ENCODE results near the gene SH3BP2. TPM values are rescaled to one million over a fixed set of nuclear protein-coding genes. Genes with fewer than 3 reads are reported as not detected.
"Not testable (repeated sequence)": the region's sequence is repeated elsewhere in the genome, so short reads cannot be mapped to it uniquely, and the experiment has no call there.

SH3BP2 gene
- polyA plus RNA-seq, 1 donor from 2014 or later = 22.7 TPM

DNA sequence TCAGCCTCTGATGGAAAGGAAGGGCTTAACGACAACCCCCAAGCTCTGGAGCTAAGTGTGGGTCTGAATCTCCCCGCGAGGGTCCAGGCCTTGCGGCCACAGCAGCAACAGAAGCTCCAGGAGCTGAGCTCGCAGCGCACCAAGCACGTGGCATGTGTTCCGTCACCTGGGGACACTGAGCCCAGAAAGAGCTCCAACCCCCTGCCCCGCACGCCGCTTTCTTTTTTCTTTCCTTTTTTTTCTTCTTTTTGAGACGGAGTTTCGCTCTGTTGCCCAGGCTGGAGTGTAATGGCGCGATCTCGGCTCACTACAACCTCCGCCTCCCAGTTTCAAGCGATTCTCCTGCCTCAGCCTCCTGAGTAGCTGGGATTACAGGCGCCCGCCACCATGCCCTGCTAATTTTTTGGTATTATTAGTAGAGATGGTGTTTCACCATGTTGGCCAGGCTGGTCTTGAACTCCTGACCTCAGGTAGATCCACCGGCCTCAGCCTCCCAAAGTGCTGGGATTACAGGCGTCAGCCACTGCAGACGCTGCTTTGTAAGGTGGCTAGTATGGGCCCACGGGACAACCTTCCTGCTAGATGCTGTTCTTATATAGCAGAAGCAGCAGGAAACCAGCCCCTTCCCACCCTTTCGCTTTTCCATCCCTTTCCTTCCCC is 36.1 kb upstream of the SH3BP2 start:
- Mint-ChIP-seq H3K27me3 (no peaks in the 10 kb centered on the region), H3K4me1 (peaks cover 10 to 22% (median 19%) of the 10 kb centered on the region in 3 donors), H3K9me3 (no peaks in the 10 kb centered on the region), H3K27ac (peak overlapping the region in 2 of 3 donors; percentile 83 to 85), H3K4me3 (peak overlapping the region; percentile 77 to 94 (median 90)), H3K36me3 (no peaks in the 10 kb centered on the region)

DNA sequence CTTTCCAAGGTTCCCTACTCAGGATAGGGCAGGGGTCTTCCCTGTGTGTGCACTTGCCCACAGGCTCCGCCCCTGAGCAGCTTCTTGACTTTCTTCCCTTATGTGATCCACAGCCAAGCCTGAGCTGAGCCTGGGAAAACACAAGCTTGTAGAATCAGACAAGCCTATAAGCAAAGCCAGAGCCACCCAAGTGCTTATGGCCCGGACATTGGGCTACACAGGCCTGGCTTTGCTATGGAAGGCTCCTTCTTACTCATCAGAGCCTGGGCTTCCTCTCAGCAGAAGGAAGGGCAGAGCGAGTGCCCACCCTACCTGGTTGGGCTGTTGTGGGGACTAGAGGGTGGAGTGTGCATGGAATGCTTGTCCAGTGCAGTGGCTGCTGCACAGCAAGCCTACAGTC is 35.5 kb upstream of the SH3BP2 start:
- Mint-ChIP-seq H3K36me3 (no peaks in the 10 kb centered on the region), H3K27ac (peak overlapping the region in 2 of 3 donors; percentile 83 to 85), H3K4me1 (peaks cover 15 to 22% (median 19%) of the 10 kb centered on the region in 3 donors), H3K27me3 (no peaks in the 10 kb centered on the region), H3K9me3 (no peaks in the 10 kb centered on the region), H3K4me3 (peak overlapping the region; percentile 71 to 94 (median 90))

DNA sequence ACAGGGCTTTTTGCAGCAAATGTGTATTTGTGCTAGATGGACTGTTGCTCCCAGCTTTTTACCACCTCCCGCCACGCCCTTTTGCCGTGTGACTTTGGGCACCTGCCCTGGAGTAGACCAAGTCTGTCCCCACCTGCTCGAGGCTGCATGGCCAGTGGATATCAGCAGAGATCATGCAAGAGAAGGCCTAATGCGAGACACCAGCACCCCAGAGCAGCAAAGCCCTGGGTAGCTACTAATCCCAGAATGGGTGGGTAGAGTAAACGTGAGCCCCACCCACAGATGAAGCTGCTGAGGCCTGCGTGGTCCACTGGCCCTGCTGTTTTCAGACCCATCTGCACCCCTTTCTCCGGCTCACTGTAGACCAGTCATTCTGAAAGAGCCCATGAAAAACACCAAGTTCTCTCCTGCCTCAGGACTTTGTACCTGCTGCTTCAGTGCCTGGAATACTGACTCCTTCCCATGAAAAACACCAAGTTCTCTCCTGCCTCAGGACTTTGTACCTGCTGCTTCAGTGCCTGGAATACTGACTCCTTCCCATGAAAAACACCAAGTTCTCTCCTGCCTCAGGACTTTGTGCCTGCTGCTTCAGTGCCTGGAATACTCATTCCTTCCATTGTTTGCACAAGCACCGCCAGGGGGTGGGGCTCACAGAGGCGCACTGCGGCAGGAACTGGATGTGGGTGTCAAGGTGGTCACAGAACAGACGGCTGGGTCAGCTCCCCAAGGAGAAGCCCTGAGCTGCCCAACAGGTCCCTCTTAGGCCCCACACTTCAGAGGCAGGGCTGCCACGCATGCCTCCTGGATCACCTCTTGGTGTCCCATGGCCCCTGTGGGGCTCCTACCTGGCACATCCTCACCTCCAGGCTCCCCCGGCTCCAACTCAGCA is 31.6 kb upstream of the SH3BP2 start:
- no peaks in the 10 kb centered on the region for H3K36me3 Mint-ChIP-seq
- H3K27me3 Mint-ChIP-seq = no peaks in the 10 kb centered on the region
- H3K27ac Mint-ChIP-seq = peak overlapping the region in 2 of 3 donors; percentile 31 to 59
- peaks cover 9 to 20% (median 12%) of the 10 kb centered on the region in 3 donors for H3K4me1 Mint-ChIP-seq
- H3K9me3 Mint-ChIP-seq = no peaks in the 10 kb centered on the region
- peak overlapping the region in 2 of 4 donors; percentile 22 to 44 for H3K4me3 Mint-ChIP-seq

DNA sequence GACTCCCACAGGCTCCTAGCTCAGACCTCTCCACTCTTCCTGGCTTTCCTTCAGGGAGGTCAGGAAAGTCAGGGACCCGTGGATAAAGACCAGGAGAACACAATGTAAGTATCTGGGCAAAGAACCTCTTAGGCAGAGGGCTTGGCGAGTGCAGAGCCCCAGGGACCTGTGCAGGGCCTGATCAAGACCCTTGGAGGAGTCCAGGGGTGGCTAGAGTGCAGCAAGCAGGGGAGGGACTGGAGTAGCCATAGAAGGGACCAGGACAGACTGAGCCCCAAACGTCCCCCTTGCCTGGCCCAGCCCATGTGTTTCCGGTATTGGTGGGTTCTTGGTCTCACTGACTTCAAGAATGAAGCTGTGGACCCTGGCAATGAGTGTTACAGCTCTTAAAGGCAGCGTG is 30.8 kb upstream of the SH3BP2 start:
- Mint-ChIP-seq H3K36me3 (no peaks in the 10 kb centered on the region), H3K27ac (peak overlapping the region in 2 of 3 donors; percentile 31 to 35), H3K27me3 (no peaks in the 10 kb centered on the region), H3K4me3 (peak overlapping the region in 1 of 4 donors; percentile 33), H3K9me3 (no peaks in the 10 kb centered on the region), H3K4me1 (peaks cover 9 to 19% (median 12%) of the 10 kb centered on the region in 3 donors)

DNA sequence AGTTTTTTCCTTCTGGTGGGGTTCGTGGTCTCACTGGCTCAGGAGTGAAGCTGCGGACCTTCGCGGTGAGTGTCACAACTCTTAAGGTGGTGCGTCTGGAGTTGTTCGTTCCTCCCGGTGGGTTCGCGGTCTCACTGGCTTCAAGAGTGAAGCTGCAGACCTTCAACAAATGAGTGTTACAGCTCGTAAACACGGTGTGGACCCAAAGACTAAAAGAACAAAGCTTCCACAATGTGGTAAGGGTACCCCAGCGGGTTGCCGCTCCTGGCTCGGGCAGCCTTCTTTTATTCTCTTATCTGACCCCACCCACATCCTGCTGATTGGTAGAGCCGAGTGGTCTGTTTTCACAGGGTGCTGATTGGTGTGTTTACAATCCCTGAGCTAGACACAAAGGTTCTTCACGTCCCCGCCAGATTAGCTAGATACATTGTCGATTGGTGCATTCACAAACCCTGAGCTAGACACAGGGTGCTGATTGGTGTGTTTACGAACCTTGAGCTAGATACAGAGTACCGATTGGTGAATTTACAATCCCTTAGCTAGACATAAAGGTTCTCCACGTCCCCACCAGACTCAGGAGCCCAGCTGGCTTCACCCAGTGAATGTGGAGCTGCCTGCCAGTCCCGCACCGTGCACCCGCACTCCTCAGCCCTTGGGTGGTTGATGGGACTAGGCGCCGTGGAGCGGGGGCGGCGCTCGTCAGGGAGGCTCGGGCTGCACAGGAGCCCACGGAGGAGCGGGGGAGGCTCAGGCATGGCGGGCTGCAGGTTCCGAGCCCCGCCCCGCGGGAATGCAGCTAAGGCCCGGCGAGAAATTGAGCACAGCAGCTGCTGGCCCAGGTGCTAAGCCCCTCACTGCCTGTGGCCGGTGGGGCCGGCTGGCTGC is 30.2 kb upstream of the SH3BP2 start:
- peak overlapping the region in 1 of 3 donors; percentile 35 for H3K27ac Mint-ChIP-seq
- H3K4me3 Mint-ChIP-seq = peak overlapping the region in 2 of 4 donors; percentile 63 to 71

DNA sequence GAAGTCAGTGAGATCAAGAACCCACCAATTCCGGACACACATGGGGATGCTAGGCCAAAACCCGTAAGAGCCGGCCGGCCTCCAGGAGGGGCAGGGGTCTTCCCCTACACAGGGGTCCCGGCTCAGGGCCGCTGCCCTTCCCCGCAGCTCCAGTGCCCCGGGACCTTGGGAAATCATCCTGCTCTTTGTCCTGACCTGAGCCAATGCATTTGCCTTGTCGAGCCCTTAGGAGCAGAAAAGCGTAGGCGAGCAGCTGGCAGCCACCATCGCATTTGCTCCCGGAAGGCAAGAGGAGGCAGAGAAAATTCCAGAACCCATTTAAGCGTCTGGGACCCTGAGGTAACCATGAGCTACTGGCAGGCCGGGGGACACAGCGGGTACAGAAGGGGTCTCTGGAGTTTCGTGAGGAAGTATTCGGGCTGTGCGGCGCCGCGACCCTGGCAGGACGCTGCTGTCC is 29.3 kb upstream of the SH3BP2 start:
- Mint-ChIP-seq H3K9me3 (no peaks in the 10 kb centered on the region), H3K27me3 (no peaks in the 10 kb centered on the region), H3K4me1 (peaks cover 8 to 11% (median 10%) of the 10 kb centered on the region in 3 donors), H3K27ac (no peak overlapping the region), H3K4me3 (peak overlapping the region; percentile 38 to 87 (median 78)), H3K36me3 (no peaks in the 10 kb centered on the region)

More for the DNA sequence above, 30.2 kb upstream of the SH3BP2 start:
- not testable (repeated sequence) for H3K36me3 Mint-ChIP-seq, H3K9me3 Mint-ChIP-seq, H3K27me3 Mint-ChIP-seq
- peaks cover 8 to 13% (median 9%) of the 10 kb centered on the region in 3 donors for H3K4me1 Mint-ChIP-seq

DNA sequence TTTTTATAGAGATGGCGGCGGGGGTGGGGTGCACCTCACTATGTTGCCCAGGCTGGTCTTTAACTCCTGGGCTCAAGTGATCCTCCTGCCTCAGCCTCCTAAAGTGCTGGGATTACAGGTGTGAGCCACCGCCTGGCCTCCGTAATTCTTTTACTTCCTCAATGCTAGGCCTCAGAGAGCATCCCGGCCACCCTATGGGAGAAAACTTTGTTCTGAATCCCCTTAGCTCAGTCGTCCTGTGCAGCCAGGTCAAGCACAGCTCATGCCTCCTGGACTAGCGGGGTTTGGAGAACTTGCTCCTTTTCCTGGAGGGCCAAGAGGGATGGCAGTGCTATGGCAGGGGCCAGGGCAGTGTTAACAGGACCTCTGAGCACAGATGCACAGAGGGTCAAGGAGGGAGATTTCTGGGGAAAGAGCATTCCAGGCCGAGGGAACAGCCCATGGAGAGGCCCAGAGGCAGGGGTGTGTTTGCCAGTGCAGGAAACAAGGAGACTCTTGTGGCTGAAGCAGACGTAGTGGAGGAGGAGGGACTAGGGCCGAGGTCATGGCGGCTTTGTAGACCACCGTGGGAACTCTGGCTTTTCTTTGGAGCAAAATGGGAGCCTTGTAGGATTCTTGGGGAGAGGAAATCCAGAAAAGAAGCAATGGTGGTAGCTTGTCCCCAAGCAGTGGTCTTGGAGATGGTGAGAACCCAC is 26.9 kb upstream of the SH3BP2 start:
- no peak overlapping the region for H3K27ac Mint-ChIP-seq
- no peaks in the 10 kb centered on the region for H3K9me3 Mint-ChIP-seq
- H3K27me3 Mint-ChIP-seq = no peaks in the 10 kb centered on the region
- peaks cover 11 to 21% (median 12%) of the 10 kb centered on the region in 3 donors for H3K4me1 Mint-ChIP-seq
- H3K36me3 Mint-ChIP-seq = peaks cover 2% of the 10 kb centered on the region
- H3K4me3 Mint-ChIP-seq = no peak overlapping the region

DNA sequence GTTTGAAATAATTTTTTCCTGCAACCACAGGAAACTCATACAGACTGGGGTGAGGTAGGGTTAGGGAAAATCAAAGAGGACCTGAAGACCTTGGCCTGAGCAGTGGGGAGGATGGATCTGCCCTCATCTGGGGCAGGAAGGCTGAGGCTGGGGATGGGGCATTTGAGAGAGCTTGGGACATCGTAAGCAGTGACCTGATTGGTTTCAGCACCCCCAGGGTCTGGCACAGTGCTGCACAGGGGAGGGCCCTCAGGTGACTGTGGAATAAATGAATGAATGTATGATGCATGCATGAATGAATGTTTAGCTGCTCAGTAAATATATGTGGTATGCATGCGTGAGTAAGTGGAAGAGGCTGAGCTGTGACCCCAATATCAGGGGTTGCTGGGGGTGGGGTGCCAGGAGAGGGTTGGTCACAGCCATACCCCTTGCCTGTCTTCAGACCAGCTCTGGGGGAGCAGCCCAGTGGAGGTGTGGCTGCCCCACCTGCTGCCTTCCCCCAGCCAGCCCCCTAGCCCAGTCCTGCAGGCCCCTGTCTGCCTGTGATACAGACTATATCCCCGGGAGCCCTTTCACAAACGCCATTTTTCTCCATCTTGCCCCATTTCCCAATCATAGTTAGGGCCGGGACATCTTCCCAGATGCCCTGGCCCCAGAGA is 25.7 kb upstream of the SH3BP2 start:
- no peaks in the 10 kb centered on the region for H3K9me3 Mint-ChIP-seq
- H3K36me3 Mint-ChIP-seq = peaks cover 2% of the 10 kb centered on the region
- H3K27me3 Mint-ChIP-seq = no peaks in the 10 kb centered on the region
- peaks cover 13 to 22% (median 16%) of the 10 kb centered on the region in 3 donors for H3K4me1 Mint-ChIP-seq
- peak overlapping the region in 1 of 3 donors; percentile 81 for H3K27ac Mint-ChIP-seq
- no peak overlapping the region for H3K4me3 Mint-ChIP-seq

DNA sequence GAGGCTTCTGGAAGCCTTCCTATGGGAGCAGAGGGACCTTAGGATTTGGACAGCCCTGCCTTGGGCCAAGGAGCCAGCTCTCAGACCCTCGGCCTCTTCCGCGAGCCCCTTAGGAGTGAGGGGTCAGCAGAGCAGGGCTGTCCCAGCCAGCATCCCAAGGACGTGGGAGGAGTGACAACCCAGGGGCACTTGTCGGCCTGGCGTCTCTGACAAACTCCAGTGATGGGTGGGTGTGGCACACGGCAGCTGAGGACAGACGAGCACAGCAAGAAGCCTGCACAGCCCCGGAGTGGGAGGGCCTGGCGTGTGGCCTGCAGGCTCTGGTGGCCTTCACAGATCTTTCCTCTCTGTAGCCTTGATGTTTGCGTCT is 25.2 kb upstream of the SH3BP2 start:
- no peaks in the 10 kb centered on the region for H3K27me3 Mint-ChIP-seq
- H3K36me3 Mint-ChIP-seq = peaks cover 2% of the 10 kb centered on the region
- H3K9me3 Mint-ChIP-seq = no peaks in the 10 kb centered on the region
- H3K27ac Mint-ChIP-seq = no peak overlapping the region
- H3K4me1 Mint-ChIP-seq = peaks cover 13 to 19% (median 16%) of the 10 kb centered on the region in 3 donors
- H3K4me3 Mint-ChIP-seq = no peak overlapping the region

DNA sequence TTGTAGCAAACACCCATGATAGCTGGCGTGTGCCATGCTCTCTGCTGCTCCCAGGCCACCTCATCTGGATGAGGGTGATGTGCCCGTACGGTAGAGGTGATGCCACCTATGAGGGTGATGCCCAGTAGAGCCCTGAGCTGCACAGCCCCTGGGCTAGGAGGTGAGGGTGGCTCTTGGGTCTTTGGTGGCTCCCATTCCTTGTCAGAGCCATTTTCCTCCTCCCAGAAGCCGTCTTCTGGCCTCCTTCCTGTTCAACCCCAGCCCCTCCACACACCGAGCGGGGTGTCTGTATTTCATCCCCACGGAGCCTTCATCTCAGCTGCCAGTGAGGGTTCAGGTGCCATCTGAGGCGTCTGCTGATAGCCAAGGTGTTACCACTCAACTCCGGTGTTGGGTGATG is 24.8 kb upstream of the SH3BP2 start:
- Mint-ChIP-seq H3K4me1 (peaks cover 13 to 19% (median 16%) of the 10 kb centered on the region in 3 donors), H3K27me3 (no peaks in the 10 kb centered on the region), H3K9me3 (no peaks in the 10 kb centered on the region), H3K4me3 (no peak overlapping the region), H3K36me3 (peaks cover 2% of the 10 kb centered on the region), H3K27ac (no peak overlapping the region)

DNA sequence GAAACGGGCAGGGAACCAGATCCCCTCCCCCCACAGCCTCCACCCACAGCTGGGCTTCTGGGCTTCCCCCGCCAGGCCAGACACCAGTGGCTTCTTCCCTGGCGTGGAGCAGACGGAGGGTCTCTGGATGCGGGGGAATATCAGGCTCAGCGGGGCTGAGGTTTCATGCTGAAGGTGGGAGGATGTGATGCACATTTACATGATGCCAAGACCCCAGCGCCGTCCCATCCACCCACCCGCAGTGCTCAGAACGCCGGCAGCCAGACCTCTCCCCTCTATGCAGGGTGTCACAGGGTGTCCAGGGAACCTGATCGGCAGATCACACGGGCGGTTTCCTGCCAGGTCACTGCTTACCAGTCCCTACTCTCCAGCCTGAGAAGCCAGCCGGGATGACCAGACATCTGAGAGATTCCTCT is 24.0 kb upstream of the SH3BP2 start:
- H3K4me3 Mint-ChIP-seq = no peak overlapping the region
- H3K27ac Mint-ChIP-seq = no peak overlapping the region
- no peaks in the 10 kb centered on the region for H3K27me3 Mint-ChIP-seq
- H3K9me3 Mint-ChIP-seq = no peaks in the 10 kb centered on the region
- peaks cover 2% of the 10 kb centered on the region for H3K36me3 Mint-ChIP-seq
- H3K4me1 Mint-ChIP-seq = peaks cover 13 to 19% (median 16%) of the 10 kb centered on the region in 3 donors

DNA sequence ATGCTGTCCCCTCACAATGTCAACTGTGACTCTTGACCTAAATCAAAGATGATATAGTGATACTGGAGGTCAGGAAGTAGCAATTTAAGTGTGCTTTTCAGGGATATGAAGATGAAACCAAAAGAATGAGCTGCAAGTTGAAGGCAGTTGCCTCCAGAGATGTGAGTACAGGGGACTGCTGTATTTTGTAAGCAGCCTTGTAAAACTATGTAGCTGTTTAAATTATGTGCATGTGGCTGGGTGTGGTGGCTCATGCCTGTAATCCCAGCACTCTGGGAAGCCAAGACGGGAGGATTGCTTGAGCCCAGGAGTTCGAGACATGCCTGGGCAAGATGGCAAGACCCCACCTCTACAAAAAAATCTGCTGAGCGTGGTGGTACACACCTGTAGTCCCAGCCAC is 21.6 kb upstream of the SH3BP2 start:
- no peaks in the 10 kb centered on the region for H3K27me3 Mint-ChIP-seq
- H3K4me3 Mint-ChIP-seq = no peak overlapping the region
- peaks cover 2% of the 10 kb centered on the region for H3K36me3 Mint-ChIP-seq
- H3K9me3 Mint-ChIP-seq = no peaks in the 10 kb centered on the region
- H3K27ac Mint-ChIP-seq = peak overlapping the region in 1 of 3 donors; percentile 60
- peaks cover 7 to 15% (median 11%) of the 10 kb centered on the region in 3 donors for H3K4me1 Mint-ChIP-seq

DNA sequence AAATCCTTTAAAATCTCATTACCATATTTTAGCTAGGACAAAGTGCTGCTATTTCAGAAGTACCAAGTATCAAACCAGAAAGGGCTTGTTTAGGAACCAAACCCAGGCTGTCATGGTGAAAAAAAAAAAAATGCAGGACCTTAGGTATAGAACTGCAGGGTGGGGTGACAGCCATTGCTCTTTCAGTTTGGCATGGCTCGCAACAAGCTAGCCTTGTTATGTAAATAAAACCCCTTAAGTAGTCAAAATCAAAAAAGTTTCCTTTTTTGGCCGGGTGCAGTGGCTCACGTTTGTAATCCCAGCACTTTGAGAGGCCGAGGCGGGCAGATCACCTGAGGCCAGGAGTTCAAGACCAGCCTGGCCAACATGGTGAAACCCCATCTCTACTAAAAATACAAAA is 12.2 kb upstream of the SH3BP2 start:
- peaks cover 4 to 13% (median 7%) of the 10 kb centered on the region in 3 donors for H3K9me3 Mint-ChIP-seq
- H3K27me3 Mint-ChIP-seq, H3K36me3 Mint-ChIP-seq, H3K27ac Mint-ChIP-seq, H3K4me1 Mint-ChIP-seq: not testable (repeated sequence)
- peak overlapping the region in 1 of 4 donors; percentile 17 for H3K4me3 Mint-ChIP-seq

Data from IgD-negative memory B cell (primary cell).